ENCODE data around the gene PCGF3. TPM values are rescaled to one million over a fixed set of nuclear protein-coding genes. Genes with fewer than 3 reads are reported as not detected.

PCGF3 gene
- total and polyA plus RNA-seq, 2 experiments from 2014 or later: 21.0 to 26.0 TPM

- WGBS, 2 experiments (ENCODE audit: low coverage in 1 of 2, low lambda C conversion rate in 2 of 2, missing lambda C conversion rate in 2 of 2): 39 to 44% methylated on average over 10 to 18 of the region's 21 CpGs
- TF ChIP-seq EZH2 (IDR thresholded peaks at IDR 0.05; ENCODE audit: insufficient read depth, poor library complexity, severe bottlenecking) (no peak), EZH2phosphoT487 (IDR thresholded peaks at IDR 0.05; ENCODE audit: insufficient read depth, low read depth) (no peak)
- Histone ChIP-seq H3K4me1 (ENCODE audit: insufficient read depth) (peaks cover 7% of the 10 kb centered on the region; the same call in 1 of the 2 replicates), H3K9me2 (ENCODE audit: insufficient read depth) (no peaks in the 10 kb centered on the region), H3F3A (ENCODE audit: insufficient read depth) (0 out of 2 replicates have a peak, but pooled peaks cover 4% of the 10 kb centered on the region), H3K79me2 (ENCODE audit: insufficient read depth) (peaks cover 64% of the 10 kb centered on the region), H3K36me3 (ENCODE audit: low read depth) (no peaks in the 10 kb centered on the region), H3K4me3 (peak overlapping the region; percentile 88), H2AFZ (no peak overlapping the region), H3K4me2 (ENCODE audit: unreplicated experiment) (peak overlapping the region; percentile 68), H4K20me1 (ENCODE audit: insufficient read depth) (peaks cover 3% of the 10 kb centered on the region; the same call in 1 of the 2 replicates), H3K9ac (peak overlapping the region; percentile 99), H3K27me3 (replicated peaks; ENCODE audit: insufficient read depth) (no peaks in the 10 kb centered on the region), H3K9me3 (ENCODE audit: low read depth) (no peaks in the 10 kb centered on the region), H3K27ac (no peak overlapping the region)
- in situ Hi-C loops (cut with MboI): no loop called here
- DNase-seq: peak; percentile 6
Observed at GRCh38 chr4:706834-707598, 1.4 kb downstream of the PCGF3 start.

GRCh38 chr4:707929-708630, 2.4 kb downstream of the PCGF3 start:
- no peak overlapping the region for H2AFZ ChIP-seq
- 0 out of 2 replicates have a peak overlapping the region, but pooled peaks have one; percentile 38 for H3K9ac ChIP-seq
- H3K27me3 ChIP-seq (replicated peaks; ENCODE audit: insufficient read depth): no peaks in the 10 kb centered on the region
- in situ Hi-C loops (cut with MboI): no loop called here
- H3K4me3 ChIP-seq: no peak overlapping the region
- no peak overlapping the region for H3K4me2 ChIP-seq (ENCODE audit: unreplicated experiment)
- 0 out of 2 replicates have a peak, but pooled peaks cover 4% of the 10 kb centered on the region for H3F3A ChIP-seq (ENCODE audit: insufficient read depth)
- no peaks in the 10 kb centered on the region for H3K36me3 ChIP-seq (ENCODE audit: low read depth)
- H4K20me1 ChIP-seq (ENCODE audit: insufficient read depth): peaks cover 3% of the 10 kb centered on the region; the same call in 1 of the 2 replicates
- H3K79me2 ChIP-seq (ENCODE audit: insufficient read depth): peaks cover 75% of the 10 kb centered on the region
- TF ChIP-seq EZH2 (IDR thresholded peaks at IDR 0.05; ENCODE audit: insufficient read depth, poor library complexity, severe bottlenecking) (no peak), EZH2phosphoT487 (IDR thresholded peaks at IDR 0.05; ENCODE audit: insufficient read depth, low read depth) (no peak)
- no peak overlapping the region for H3K27ac ChIP-seq
- H3K9me3 ChIP-seq (ENCODE audit: low read depth): no peaks in the 10 kb centered on the region
- 64 to 83% methylated on average over 6 to 11 of the region's 11 CpGs for WGBS, 2 experiments (ENCODE audit: low coverage in 1 of 2, low lambda C conversion rate in 2 of 2, missing lambda C conversion rate in 2 of 2)
- no peak for DNase-seq
- peaks cover 7% of the 10 kb centered on the region; the same call in 1 of the 2 replicates for H3K4me1 ChIP-seq (ENCODE audit: insufficient read depth)
- H3K9me2 ChIP-seq (ENCODE audit: insufficient read depth): no peaks in the 10 kb centered on the region

GRCh38 chr4:708631-708933, 3.0 kb downstream of the PCGF3 start:
- no peak overlapping the region for H3K4me3 ChIP-seq
- no peak overlapping the region for H3K4me2 ChIP-seq (ENCODE audit: unreplicated experiment)
- H3K27ac ChIP-seq: no peak overlapping the region
- in situ Hi-C loops (cut with MboI): no loop called here
- H2AFZ ChIP-seq: no peak overlapping the region
- peaks cover 3% of the 10 kb centered on the region; the same call in 1 of the 2 replicates for H4K20me1 ChIP-seq (ENCODE audit: insufficient read depth)
- DNase-seq: no peak
- no peaks in the 10 kb centered on the region for H3K27me3 ChIP-seq (replicated peaks; ENCODE audit: insufficient read depth)
- peaks cover 80% of the 10 kb centered on the region for H3K79me2 ChIP-seq (ENCODE audit: insufficient read depth)
- TF ChIP-seq EZH2phosphoT487 (IDR thresholded peaks at IDR 0.05; ENCODE audit: insufficient read depth, low read depth): no peak
- no peak for TF ChIP-seq EZH2 (IDR thresholded peaks at IDR 0.05; ENCODE audit: insufficient read depth, poor library complexity, severe bottlenecking)
- H3K9me3 ChIP-seq (ENCODE audit: low read depth): no peaks in the 10 kb centered on the region
- H3K9me2 ChIP-seq (ENCODE audit: insufficient read depth): no peaks in the 10 kb centered on the region
- no peaks in the 10 kb centered on the region for H3K36me3 ChIP-seq (ENCODE audit: low read depth)
- peaks cover 7% of the 10 kb centered on the region; the same call in 1 of the 2 replicates for H3K4me1 ChIP-seq (ENCODE audit: insufficient read depth)
- WGBS, 2 experiments (ENCODE audit: low coverage in 1 of 2, low lambda C conversion rate in 2 of 2, missing lambda C conversion rate in 2 of 2): 96 to 98% methylated on average over 6 of the region's 6 CpGs
- 0 out of 2 replicates have a peak, but pooled peaks cover 4% of the 10 kb centered on the region for H3F3A ChIP-seq (ENCODE audit: insufficient read depth)
- H3K9ac ChIP-seq: 0 out of 2 replicates have a peak overlapping the region, but pooled peaks have one; percentile 38

- DNase-seq: no peak
- Histone ChIP-seq H3K9ac (no peak overlapping the region), H3K9me2 (ENCODE audit: insufficient read depth) (no peaks in the 10 kb centered on the region), H3F3A (ENCODE audit: insufficient read depth) (0 out of 2 replicates have a peak, but pooled peaks cover 4% of the 10 kb centered on the region), H3K4me3 (no peak overlapping the region), H3K4me2 (ENCODE audit: unreplicated experiment) (no peak overlapping the region), H3K4me1 (ENCODE audit: insufficient read depth) (peaks cover 7% of the 10 kb centered on the region; the same call in 1 of the 2 replicates), H3K27me3 (replicated peaks; ENCODE audit: insufficient read depth) (no peaks in the 10 kb centered on the region), H3K27ac (no peak overlapping the region), H4K20me1 (ENCODE audit: insufficient read depth) (peaks cover 3% of the 10 kb centered on the region; the same call in 1 of the 2 replicates), H3K9me3 (ENCODE audit: low read depth) (no peaks in the 10 kb centered on the region), H3K36me3 (ENCODE audit: low read depth) (no peaks in the 10 kb centered on the region), H3K79me2 (ENCODE audit: insufficient read depth) (peaks cover 88% of the 10 kb centered on the region), H2AFZ (no peak overlapping the region)
- WGBS, 2 experiments (ENCODE audit: low coverage in 1 of 2, low lambda C conversion rate in 2 of 2, missing lambda C conversion rate in 2 of 2): 91 to 99% methylated on average over 6 of the region's 6 CpGs
- TF ChIP-seq EZH2phosphoT487 (IDR thresholded peaks at IDR 0.05; ENCODE audit: insufficient read depth, low read depth) (no peak), EZH2 (IDR thresholded peaks at IDR 0.05; ENCODE audit: insufficient read depth, poor library complexity, severe bottlenecking) (no peak)
- in situ Hi-C loops (cut with MboI): no loop called here
Observed at GRCh38 chr4:709348-709747, 3.7 kb downstream of the PCGF3 start.

Measured in GM23248 (cell line).